DOHH2 (cell line): ENCODE data around the gene METTL17.
A peak's percentile ranks its signal among the peaks of the same experiment; 100 is the strongest.
"Not testable (repeated sequence)": the region's sequence is repeated elsewhere in the genome, so short reads cannot be mapped to it uniquely, and the experiment has no call there.

Experiments used
- H3F3A ChIP-seq: fragments of 200-600 bp; sonication (generic), shearing (Covaris generic); 2 replicates; pipeline ENCODE4 v1.6.0; 2016; ENCODE audit warnings: antibody characterized with exemption, mild to moderate bottlenecking; ENCODE audit not compliant: control insufficient read depth, insufficient read depth
- H3K27ac ChIP-seq: fragments of 200-600 bp; sonication (generic); 2 replicates; pipeline ENCODE4 v1.5.1; 2014; ENCODE audit warnings: low read depth, mild to moderate bottlenecking, low read length, moderate library complexity
- H3K27me3 ChIP-seq: fragments of 200-600 bp; sonication (generic); 2 replicates; pipeline ENCODE4 v1.6.1; 2014; ENCODE audit warnings: mild to moderate bottlenecking, low read length, mixed read lengths; ENCODE audit not compliant: control insufficient read depth
- H3K36me3 ChIP-seq: fragments of 200-600 bp; sonication (generic); 2 replicates; pipeline ENCODE4 v1.6.1; 2014; ENCODE audit warnings: mild to moderate bottlenecking, low read length, moderate library complexity, mixed read lengths; ENCODE audit not compliant: control insufficient read depth
- H3K4me1 ChIP-seq: fragments of 200-600 bp; sonication (generic); 2 replicates; pipeline ENCODE4 v1.6.1; 2014; ENCODE audit warnings: mild to moderate bottlenecking, low read length, mixed read lengths; ENCODE audit not compliant: control insufficient read depth
- H3K4me2 ChIP-seq: fragments of 200-600 bp; sonication (generic); 2 replicates; pipeline ENCODE4 v1.6.0; 2014; ENCODE audit warnings: mild to moderate bottlenecking, low read length, moderate library complexity
- H3K4me3 ChIP-seq: fragments of 200-600 bp; sonication (generic); 2 replicates; pipeline ENCODE4 v1.5.1; 2014; ENCODE audit warnings: mild to moderate bottlenecking, low read length, mixed read lengths
- H3K79me2 ChIP-seq: fragments of 200-600 bp; sonication (generic); 2 replicates; pipeline ENCODE4 v1.6.1; 2014; ENCODE audit warnings: mild to moderate bottlenecking, low read length, mixed read lengths; ENCODE audit not compliant: control insufficient read depth
- H3K9me2 ChIP-seq: fragments of 200-600 bp; sonication (generic); replicated peaks from 2 replicates; pipeline ENCODE4 v1.6.1; 2014; ENCODE audit warnings: mild to moderate bottlenecking, low read length, mixed read lengths; ENCODE audit not compliant: control insufficient read depth
- H3K9me3 ChIP-seq: fragments of 200-600 bp; sonication (generic); 2 replicates; pipeline ENCODE4 v1.6.1; 2014; ENCODE audit warnings: antibody characterized with exemption, low read length, mixed read lengths; ENCODE audit not compliant: control insufficient read depth, insufficient read depth
- H4K20me1 ChIP-seq: fragments of 200-600 bp; sonication (generic); 2 replicates; pipeline ENCODE4 v1.6.0; 2014; ENCODE audit warnings: low read depth, mild to moderate bottlenecking, antibody characterized with exemption, low read length, moderate library complexity; ENCODE audit not compliant: control insufficient read depth, insufficient read depth
- CTCF ChIP-seq: fragments of 200-600 bp; sonication (generic); IDR thresholded peaks from one replicate; pipeline ENCODE4 v1.5.1; 2014; ENCODE audit warnings: antibody characterized with exemption, mild to moderate bottlenecking, low read depth, low read length; ENCODE audit not compliant: poor library complexity, severe bottlenecking
- EZH2phosphoT487 ChIP-seq: fragments of 200-600 bp; sonication (generic); IDR thresholded peaks from 2 replicates; pipeline ENCODE4 v1.6.1; 2017; ENCODE audit warnings: borderline replicate concordance, mild to moderate bottlenecking, antibody characterized with exemption, low read length, moderate library complexity, mixed read lengths

The METTL17 gene

GRCh38 chr14:20978687-20979086 is 11.1 kb upstream of the METTL17 start:
- H3K4me1 ChIP-seq: no peaks in the 10 kb centered on the region
- no peaks in the 10 kb centered on the region for H3F3A ChIP-seq
- no peaks in the 10 kb centered on the region for H4K20me1 ChIP-seq
- no peaks in the 10 kb centered on the region for H3K36me3 ChIP-seq
- H3K4me2 ChIP-seq: no peak overlapping the region
- H3K9me3 ChIP-seq: no peaks in the 10 kb centered on the region
- no peaks in the 10 kb centered on the region for H3K79me2 ChIP-seq
- TF ChIP-seq CTCF (no peak), EZH2phosphoT487 (no peak)
- H3K9me2 ChIP-seq: no peaks in the 10 kb centered on the region
- no peak overlapping the region for H3K4me3 ChIP-seq
- no peaks in the 10 kb centered on the region; the same call in 1 of the 2 replicates for H3K27me3 ChIP-seq
- no peak overlapping the region for H3K27ac ChIP-seq

- Histone ChIP-seq H3K4me1 (peaks cover 3% of the 10 kb centered on the region), H3K27ac (no peak overlapping the region), H3K9me3 (no peaks in the 10 kb centered on the region), H3K4me3 (no peak overlapping the region), H3K36me3 (no peaks in the 10 kb centered on the region), H4K20me1 (no peaks in the 10 kb centered on the region), H3K79me2 (no peaks in the 10 kb centered on the region), H3K9me2 (no peaks in the 10 kb centered on the region), H3K4me2 (no peak overlapping the region), H3K27me3 (no peaks in the 10 kb centered on the region; the same call in 1 of the 2 replicates), H3F3A (no peaks in the 10 kb centered on the region)
- no peak for TF ChIP-seq EZH2phosphoT487
- no peak for TF ChIP-seq CTCF
Observed at GRCh38 chr14:20980906-20981305, 8.9 kb upstream of the METTL17 start.

GRCh38 chr14:20982646-20983369 is 7.0 kb upstream of the METTL17 start:
- H3K79me2 ChIP-seq: no peaks in the 10 kb centered on the region
- no peak overlapping the region for H3K4me3 ChIP-seq
- no peaks in the 10 kb centered on the region for H3K9me3 ChIP-seq
- H3K27ac ChIP-seq: no peak overlapping the region
- H3K9me2 ChIP-seq: no peaks in the 10 kb centered on the region
- no peak overlapping the region for H3K4me2 ChIP-seq
- no peaks in the 10 kb centered on the region; the same call in 1 of the 2 replicates for H3K27me3 ChIP-seq
- no peaks in the 10 kb centered on the region for H3K36me3 ChIP-seq
- peaks cover 6% of the 10 kb centered on the region for H3K4me1 ChIP-seq
- TF ChIP-seq CTCF (no peak), EZH2phosphoT487 (no peak)
- no peaks in the 10 kb centered on the region for H3F3A ChIP-seq
- H4K20me1 ChIP-seq: no peaks in the 10 kb centered on the region

GRCh38 chr14:20985650-20986049 is 4.1 kb upstream of the METTL17 start:
- not testable (repeated sequence) for H3F3A ChIP-seq, H4K20me1 ChIP-seq, H3K9me2 ChIP-seq, H3K9me3 ChIP-seq, H3K27ac ChIP-seq, H3K4me3 ChIP-seq, H3K27me3 ChIP-seq, H3K36me3 ChIP-seq
- Histone ChIP-seq H3K4me1 (peaks cover 14% of the 10 kb centered on the region), H3K79me2 (peaks cover 12% of the 10 kb centered on the region), H3K4me2 (peak overlapping the region; percentile 22; the same call in 1 of the 2 replicates)
